NB4 (cell line): ENCODE results near the gene RANBP1.

Experiments
- DNase-seq: peaks from one replicate; pipeline ENCODE4 v3.0.0; 2010; ENCODE audit warnings: low read depth
- H3K4me3 ChIP-seq: one replicate; pipeline ENCODE4 v1.5.1; 2011; ENCODE audit warnings: mild to moderate bottlenecking, low read depth, low read length, moderate library complexity
- CTCF ChIP-seq: IDR thresholded peaks from one replicate; pipeline ENCODE4 v1.5.1; 2012; ENCODE audit warnings: low read depth, low read length
- MAX ChIP-seq: IDR thresholded peaks from 2 replicates; pipeline ENCODE4 v1.6.1; 2011; ENCODE audit warnings: low read depth, low read length
- MYC ChIP-seq: IDR thresholded peaks from 2 replicates; pipeline ENCODE4 v1.6.1; 2011; ENCODE audit warnings: low read depth, low read length
- POLR2A ChIP-seq: IDR thresholded peaks from 2 replicates; pipeline ENCODE4 v1.6.1; 2011; ENCODE audit warnings: mild to moderate bottlenecking; ENCODE audit not compliant: insufficient read length; ENCODE audit errors: extremely low read depth

RANBP1 gene

DNA sequence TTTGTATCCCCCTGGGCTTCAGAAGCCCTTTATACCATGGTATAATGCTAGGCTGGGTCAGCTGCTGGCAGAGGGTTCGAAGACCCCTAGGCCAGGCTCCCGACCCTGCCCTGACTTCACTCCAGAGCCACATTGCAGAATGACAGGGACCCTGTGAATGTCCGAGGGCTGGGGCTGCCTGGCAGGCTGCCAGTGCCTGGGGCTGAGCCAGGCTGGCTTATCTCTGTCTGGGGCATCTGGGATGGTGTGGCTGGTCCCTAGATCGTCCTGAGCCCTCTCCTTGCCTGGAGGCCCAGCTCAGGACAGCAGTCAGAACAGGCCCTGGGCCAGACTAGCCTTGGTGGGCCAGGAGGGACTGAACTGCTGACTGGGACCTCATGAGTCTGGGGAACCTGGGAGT, 19.4 kb downstream of the RANBP1 start:
- H3K4me3 ChIP-seq = no peak overlapping the region
- no peak for DNase-seq
- no peak for TF ChIP-seq POLR2A
- TF ChIP-seq CTCF = no peak
- no peak for TF ChIP-seq MAX
- TF ChIP-seq MYC = no peak

DNA sequence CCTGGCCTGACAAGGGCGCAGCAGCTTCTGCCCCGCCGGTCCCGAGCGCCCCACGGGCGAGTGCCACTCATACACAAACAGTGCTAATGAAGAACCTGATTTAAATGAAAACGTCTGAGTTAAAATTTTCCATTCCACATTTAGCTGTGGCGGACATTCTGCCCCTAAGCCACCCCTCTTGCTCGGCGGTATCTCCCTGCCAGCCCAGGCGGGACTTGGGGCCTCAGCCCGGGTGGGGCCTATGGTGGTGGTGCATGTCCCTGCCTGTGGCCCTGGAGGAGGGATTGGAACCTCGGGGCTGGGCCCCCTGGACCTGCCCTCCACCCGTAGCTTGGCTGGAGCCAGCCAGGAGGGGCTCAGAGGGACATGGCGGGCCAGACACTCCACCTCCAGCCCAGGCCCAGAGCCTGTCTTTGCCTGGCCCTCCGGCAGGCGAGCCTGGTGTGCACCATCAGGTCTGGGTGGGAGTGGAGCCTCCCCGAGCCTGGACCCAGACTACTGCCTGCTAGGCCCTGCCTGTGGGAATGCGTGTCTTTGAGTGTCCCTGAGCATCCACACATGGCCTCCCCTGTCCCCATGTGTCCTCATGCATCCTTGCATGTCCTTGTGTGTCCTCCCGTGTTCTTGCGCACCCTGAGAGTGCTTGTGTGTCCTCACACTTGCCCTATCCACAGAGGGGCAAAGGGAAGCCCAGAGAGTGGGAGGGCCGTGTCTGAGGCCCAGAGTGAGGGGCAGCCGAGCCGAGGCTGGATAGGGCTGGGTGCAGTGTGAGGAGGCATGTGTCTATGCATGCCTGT, 20.1 kb downstream of the RANBP1 start:
- DNase-seq = no peak
- H3K4me3 ChIP-seq = no peak overlapping the region
- TF ChIP-seq MYC (no peak), CTCF (no peak), POLR2A (no peak), MAX (no peak)

DNA sequence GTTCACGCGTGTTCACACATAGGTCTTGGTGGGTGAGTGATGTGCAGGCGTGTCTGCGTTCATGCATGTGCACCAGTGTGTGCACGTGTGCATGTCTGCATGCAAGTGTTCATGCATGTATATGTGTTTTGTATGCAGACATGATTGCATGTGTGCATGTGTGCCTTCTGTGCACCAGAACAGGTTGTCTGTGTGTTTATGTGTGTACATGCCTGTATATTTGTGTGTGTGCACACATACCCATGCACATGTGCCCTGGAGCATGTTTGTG, 20.6 kb downstream of the RANBP1 start:
- H3K4me3 ChIP-seq = no peak overlapping the region
- DNase-seq = no peak
- TF ChIP-seq MYC (no peak), CTCF (no peak), POLR2A (no peak), MAX (no peak)

DNA sequence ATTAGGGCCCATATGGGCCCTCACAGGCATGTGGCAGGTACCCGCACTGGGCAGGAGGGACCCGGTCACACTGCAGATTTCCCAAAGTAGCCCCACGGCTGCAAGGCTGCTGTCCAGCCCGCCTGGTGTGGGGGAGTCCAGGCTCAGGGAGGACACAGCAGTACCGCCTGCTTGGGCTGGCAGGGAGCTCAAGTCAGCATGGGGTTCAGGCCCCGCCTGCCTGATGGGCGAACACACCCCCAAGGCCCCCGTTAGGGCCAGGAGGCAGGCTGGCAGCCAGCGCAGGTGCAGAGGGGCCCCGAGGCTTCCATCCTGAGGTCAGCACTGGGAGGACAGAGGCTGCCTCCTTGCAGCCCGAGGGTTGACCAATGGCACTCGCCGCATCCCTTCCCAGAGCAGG, 21.2 kb downstream of the RANBP1 start:
- no peak overlapping the region for H3K4me3 ChIP-seq
- TF ChIP-seq MAX (no peak), MYC (no peak), POLR2A (no peak), CTCF (no peak)

GRCh38 chr22:20137671-20138416, 21.9 kb downstream of the RANBP1 start:
- TF ChIP-seq POLR2A (no peak), MYC (no peak), MAX (no peak), CTCF (no peak)
- no peak overlapping the region for H3K4me3 ChIP-seq
- no peak for DNase-seq

More for the DNA sequence above, 21.2 kb downstream of the RANBP1 start:
- DNase-seq = no peak
